Neural crest cell (in vitro differentiated cells): ENCODE data around the gene GEMIN7. TPM values are rescaled to one million over a fixed set of nuclear protein-coding genes. Genes with fewer than 3 reads are reported as not detected.
A peak's percentile ranks its signal among the peaks of the same experiment; 100 is the strongest.

Source experiments
- DNase-seq: peaks from one replicate; pipeline ENCODE4 v3.0.0; 2021; ENCODE audit warnings: low read depth, mixed read lengths, low spot score
- H3K27ac Mint-ChIP-seq: one replicate; pipeline ENCODE4 v1.8.0; 2021; ENCODE audit warnings: mild to moderate bottlenecking, mixed read lengths; ENCODE audit not compliant: unreplicated experiment
- H3K27me3 Mint-ChIP-seq: 2 replicates; pipeline ENCODE4 v1.8.0; 2021; ENCODE audit warnings: low read depth, mild to moderate bottlenecking, mixed read lengths
- H3K36me3 Mint-ChIP-seq: 2 replicates; pipeline ENCODE4 v1.8.0; 2021; ENCODE audit warnings: low read depth, mild to moderate bottlenecking, mixed read lengths
- H3K4me1 Mint-ChIP-seq: 2 replicates; pipeline ENCODE4 v1.8.0; 2021; ENCODE audit warnings: mixed read lengths
- H3K4me3 Mint-ChIP-seq: one replicate; pipeline ENCODE4 v1.8.0; 2021; ENCODE audit warnings: mild to moderate bottlenecking, mixed read lengths
- H3K9me3 Mint-ChIP-seq: 2 replicates; pipeline ENCODE4 v1.8.0; 2021; ENCODE audit warnings: mixed read lengths
- CTCF ChIP-seq: fragments of 200-600 bp; sonication (generic); conservative IDR thresholded peaks from 2 replicates; pipeline ENCODE4 v1.5.0; 2021; ENCODE audit warnings: antibody characterized with exemption, mild to moderate bottlenecking
- total RNA-seq: library from RNA; stranded (reverse); gene quantifications from 2 replicates; pipeline ENCODE4 v1.2.1, GENCODE V29; 2021

The GEMIN7 gene
- total RNA-seq, 1 donor from 2014 or later: 36.2 TPM

GRCh38 chr19:45063851-45064801, 14.9 kb upstream of the GEMIN7 start:
- TF ChIP-seq CTCF: no peak
- peaks cover 8% of the 10 kb centered on the region for H3K36me3 Mint-ChIP-seq
- H3K27ac Mint-ChIP-seq: no peak overlapping the region
- H3K27me3 Mint-ChIP-seq: no peaks in the 10 kb centered on the region
- H3K9me3 Mint-ChIP-seq: no peaks in the 10 kb centered on the region
- no peak for DNase-seq
- H3K4me1 Mint-ChIP-seq: no peaks in the 10 kb centered on the region
- no peak overlapping the region for H3K4me3 Mint-ChIP-seq

DNA sequence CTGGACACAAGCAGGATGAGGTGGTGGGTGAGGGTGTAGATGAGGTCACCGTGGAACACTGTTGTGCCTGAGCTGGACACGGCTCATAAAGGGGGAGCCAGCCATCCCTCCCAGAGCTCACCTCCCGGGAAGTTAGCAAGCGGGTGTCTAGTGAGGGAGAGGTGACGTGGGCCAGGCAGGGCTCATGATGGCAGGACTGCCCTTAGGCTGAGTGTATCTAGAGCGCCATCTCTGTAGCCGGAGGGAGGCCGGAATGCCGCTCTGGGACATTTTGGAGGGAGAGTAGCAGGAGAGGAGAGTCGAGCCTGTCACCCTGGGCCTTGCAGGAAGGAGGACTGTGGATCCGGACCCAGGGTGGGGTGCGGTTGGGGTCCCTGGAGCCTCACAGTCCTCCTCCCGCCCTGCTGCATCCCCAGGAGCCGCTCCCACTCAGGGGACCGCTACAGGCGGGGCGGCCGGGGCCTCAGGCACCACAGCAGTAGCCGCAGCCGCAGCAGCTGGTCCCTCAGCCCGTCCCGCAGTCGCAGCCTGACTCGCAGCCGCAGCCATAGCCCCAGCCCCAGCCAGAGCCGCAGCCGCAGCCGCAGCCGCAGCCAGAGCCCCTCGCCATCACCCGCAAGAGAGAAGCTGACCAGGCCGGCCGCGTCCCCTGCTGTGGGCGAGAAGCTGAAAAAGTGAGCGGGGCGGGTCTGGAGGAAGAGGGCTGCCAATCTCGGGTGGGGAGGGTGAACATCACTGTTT, 12.0 kb upstream of the GEMIN7 start:
- TF ChIP-seq CTCF: no peak
- Mint-ChIP-seq H3K27ac (no peak overlapping the region), H3K4me1 (no peaks in the 10 kb centered on the region), H3K9me3 (no peaks in the 10 kb centered on the region), H3K27me3 (no peaks in the 10 kb centered on the region), H3K36me3 (peaks cover 3% of the 10 kb centered on the region), H3K4me3 (no peak overlapping the region)
- DNase-seq: no peak

DNA sequence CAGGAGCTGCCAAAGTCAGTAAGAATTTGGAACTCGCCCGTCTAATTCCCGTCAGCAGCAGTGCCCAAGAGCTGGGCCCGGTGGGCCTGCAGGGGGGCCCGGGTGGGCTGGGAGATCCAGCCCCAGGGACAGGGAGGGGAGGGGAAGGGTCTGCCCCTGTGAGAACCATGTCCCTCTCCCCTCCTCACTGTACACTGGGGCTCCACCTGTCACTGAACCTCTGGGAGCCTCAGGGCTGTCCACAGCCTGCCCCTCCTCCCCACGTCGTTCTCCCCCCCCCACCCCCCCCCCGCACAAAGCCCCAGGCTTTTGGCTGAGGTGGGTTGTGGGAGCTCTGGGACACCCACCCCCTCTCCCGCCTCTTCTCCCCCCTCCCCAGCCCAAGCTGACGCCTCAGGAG, 11.0 kb upstream of the GEMIN7 start:
- no peaks in the 10 kb centered on the region for H3K27me3 Mint-ChIP-seq
- H3K27ac Mint-ChIP-seq: no peak overlapping the region
- no peak for DNase-seq
- no peak overlapping the region for H3K4me3 Mint-ChIP-seq
- H3K4me1 Mint-ChIP-seq: no peaks in the 10 kb centered on the region
- H3K36me3 Mint-ChIP-seq: no peaks in the 10 kb centered on the region
- H3K9me3 Mint-ChIP-seq: no peaks in the 10 kb centered on the region
- TF ChIP-seq CTCF: no peak

- H3K9me3 Mint-ChIP-seq: no peaks in the 10 kb centered on the region
- H3K4me1 Mint-ChIP-seq: no peaks in the 10 kb centered on the region
- DNase-seq: no peak
- H3K36me3 Mint-ChIP-seq: no peaks in the 10 kb centered on the region
- H3K4me3 Mint-ChIP-seq: peak overlapping the region; percentile 15
- no peak for TF ChIP-seq CTCF
- no peaks in the 10 kb centered on the region for H3K27me3 Mint-ChIP-seq
- no peak overlapping the region for H3K27ac Mint-ChIP-seq
Measured at GRCh38 chr19:45069056-45069455, 10.0 kb upstream of the GEMIN7 start.

GRCh38 chr19:45070214-45070613, 8.8 kb upstream of the GEMIN7 start:
- Mint-ChIP-seq H3K9me3 (no peaks in the 10 kb centered on the region), H3K4me3 (no peak overlapping the region), H3K27me3 (peaks cover 9% of the 10 kb centered on the region), H3K36me3 (no peaks in the 10 kb centered on the region), H3K27ac (no peak overlapping the region), H3K4me1 (peaks cover 4% of the 10 kb centered on the region)
- TF ChIP-seq CTCF: no peak
- DNase-seq: no peak
